Measurements from ENCODE around the gene METTL9. TPM values are rescaled to one million over a fixed set of nuclear protein-coding genes. Genes with fewer than 3 reads are reported as not detected.
"Not testable (repeated sequence)": the region's sequence is repeated elsewhere in the genome, so short reads cannot be mapped to it uniquely, and the experiment has no call there.

The METTL9 gene
- total and polyA plus RNA-seq, 2 donors, result 97.7 to 155 TPM

DNA sequence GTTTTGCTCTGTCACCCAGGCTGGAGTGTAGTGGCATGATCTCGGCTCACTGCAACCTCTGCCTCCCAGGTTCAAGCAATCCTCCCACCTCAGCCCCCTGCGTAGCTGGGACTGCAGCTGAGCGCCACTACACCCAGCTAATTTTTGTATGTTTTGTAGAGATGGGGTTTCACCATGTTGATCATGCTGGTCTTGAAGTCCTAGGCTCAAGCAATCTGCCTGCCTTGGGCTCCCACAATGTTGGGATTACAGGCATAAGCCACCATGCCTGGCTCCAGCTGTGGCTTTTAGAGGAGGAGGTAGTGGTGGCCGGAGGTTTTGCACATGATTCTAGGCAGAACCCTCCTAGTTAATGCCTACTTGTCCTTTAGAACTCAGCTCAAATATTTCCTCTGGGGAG lies 31.9 kb upstream of the METTL9 start:
- H3K36me3 ChIP-seq (ENCODE audit: control insufficient read depth in 2 of 2, insufficient read depth in 2 of 2, low read length in 1 of 2); H3K4me3 ChIP-seq (ENCODE audit: low read length in 2 of 2); H3K27ac ChIP-seq (ENCODE audit: low read depth in 1 of 2, low read length in 1 of 2); DNase-seq (ENCODE audit: low read depth in 6 of 9, low spot score in 9 of 9); H3K9me3 ChIP-seq (ENCODE audit: control insufficient read depth in 2 of 2, insufficient read depth in 1 of 2, low read length in 1 of 2); H3K4me1 ChIP-seq (ENCODE audit: control insufficient read depth in 2 of 2, insufficient read depth in 2 of 2, low read length in 2 of 2); H3K27me3 ChIP-seq (ENCODE audit: control insufficient read depth in 2 of 2, insufficient read depth in 1 of 2, low read length in 1 of 2): not testable (repeated sequence)
- WGBS, result 96% methylated on average over 4 of the region's 4 CpGs

GRCh38 chr16:21568502-21569189 lies 30.7 kb upstream of the METTL9 start:
- 98% methylated on average over 6 of the region's 6 CpGs for WGBS
- Histone ChIP-seq H3K36me3 (ENCODE audit: control insufficient read depth in 2 of 2, insufficient read depth in 2 of 2, low read length in 1 of 2) (no peaks in the 10 kb centered on the region), H3K9me3 (ENCODE audit: control insufficient read depth in 2 of 2, insufficient read depth in 1 of 2, low read length in 1 of 2) (no peaks in the 10 kb centered on the region), H3K4me3 (ENCODE audit: low read length in 2 of 2) (no peak overlapping the region), H3K27me3 (ENCODE audit: control insufficient read depth in 2 of 2, insufficient read depth in 1 of 2, low read length in 1 of 2) (no peaks in the 10 kb centered on the region), H3K27ac (ENCODE audit: low read depth in 1 of 2, low read length in 1 of 2) (no peak overlapping the region), H3K4me1 (ENCODE audit: control insufficient read depth in 2 of 2, insufficient read depth in 2 of 2, low read length in 2 of 2) (no peaks in the 10 kb centered on the region)
- DNase-seq (ENCODE audit: low read depth in 6 of 9, low spot score in 9 of 9), result no peak

GRCh38 chr16:21570676-21571017 lies 28.7 kb upstream of the METTL9 start:
- Histone ChIP-seq H3K27me3 (ENCODE audit: control insufficient read depth in 2 of 2, insufficient read depth in 1 of 2, low read length in 1 of 2) (no peaks in the 10 kb centered on the region), H3K9me3 (ENCODE audit: control insufficient read depth in 2 of 2, insufficient read depth in 1 of 2, low read length in 1 of 2) (no peaks in the 10 kb centered on the region), H3K36me3 (ENCODE audit: control insufficient read depth in 2 of 2, insufficient read depth in 2 of 2, low read length in 1 of 2) (no peaks in the 10 kb centered on the region), H3K27ac (ENCODE audit: low read depth in 1 of 2, low read length in 1 of 2) (no peak overlapping the region), H3K4me3 (ENCODE audit: low read length in 2 of 2) (no peak overlapping the region), H3K4me1 (ENCODE audit: control insufficient read depth in 2 of 2, insufficient read depth in 2 of 2, low read length in 2 of 2) (no peaks in the 10 kb centered on the region)
- 96% methylated on average over 4 of the region's 4 CpGs for WGBS
- DNase-seq (ENCODE audit: low read depth in 6 of 9, low spot score in 9 of 9), result no peak

DNA sequence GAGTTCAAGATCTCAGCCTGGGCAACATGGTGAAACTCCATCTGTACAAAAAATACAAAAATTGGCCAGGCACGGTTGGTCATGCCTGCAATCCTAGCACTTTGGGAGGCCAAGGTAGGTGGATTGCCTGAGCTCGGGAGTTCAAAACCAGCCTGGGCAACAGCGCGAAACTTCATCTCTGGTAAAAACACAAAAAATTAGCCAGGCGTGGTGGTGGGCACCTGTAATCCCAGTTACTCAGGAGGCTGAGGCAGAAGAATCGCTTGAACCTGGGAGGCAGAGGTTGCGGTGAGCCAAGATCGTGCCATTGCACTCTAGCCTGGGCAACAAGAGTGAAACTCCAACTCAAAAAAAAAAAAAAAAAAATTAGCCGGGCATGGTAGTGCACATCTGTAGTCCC lies 25.9 kb upstream of the METTL9 start:
- WGBS, result 99% methylated on average over 9 of the region's 9 CpGs
- not testable (repeated sequence) for H3K4me3 ChIP-seq (ENCODE audit: low read length in 2 of 2); H3K9me3 ChIP-seq (ENCODE audit: control insufficient read depth in 2 of 2, insufficient read depth in 1 of 2, low read length in 1 of 2); DNase-seq (ENCODE audit: low read depth in 6 of 9, low spot score in 9 of 9); H3K36me3 ChIP-seq (ENCODE audit: control insufficient read depth in 2 of 2, insufficient read depth in 2 of 2, low read length in 1 of 2); H3K27me3 ChIP-seq (ENCODE audit: control insufficient read depth in 2 of 2, insufficient read depth in 1 of 2, low read length in 1 of 2); H3K4me1 ChIP-seq (ENCODE audit: control insufficient read depth in 2 of 2, insufficient read depth in 2 of 2, low read length in 2 of 2); H3K27ac ChIP-seq (ENCODE audit: low read depth in 1 of 2, low read length in 1 of 2)

- WGBS, result 93% methylated on average over 4 of the region's 4 CpGs
- Histone ChIP-seq H3K27ac (ENCODE audit: low read depth in 1 of 2, low read length in 1 of 2) (no peak overlapping the region), H3K4me1 (ENCODE audit: control insufficient read depth in 2 of 2, insufficient read depth in 2 of 2, low read length in 2 of 2) (no peaks in the 10 kb centered on the region), H3K36me3 (ENCODE audit: control insufficient read depth in 2 of 2, insufficient read depth in 2 of 2, low read length in 1 of 2) (no peaks in the 10 kb centered on the region), H3K4me3 (ENCODE audit: low read length in 2 of 2) (no peak overlapping the region), H3K27me3 (ENCODE audit: control insufficient read depth in 2 of 2, insufficient read depth in 1 of 2, low read length in 1 of 2) (no peaks in the 10 kb centered on the region), H3K9me3 (ENCODE audit: control insufficient read depth in 2 of 2, insufficient read depth in 1 of 2, low read length in 1 of 2) (no peaks in the 10 kb centered on the region)
- no peak for DNase-seq (ENCODE audit: low read depth in 6 of 9, low spot score in 9 of 9)
Measured at GRCh38 chr16:21574372-21574771, 25.0 kb upstream of the METTL9 start.

DNA sequence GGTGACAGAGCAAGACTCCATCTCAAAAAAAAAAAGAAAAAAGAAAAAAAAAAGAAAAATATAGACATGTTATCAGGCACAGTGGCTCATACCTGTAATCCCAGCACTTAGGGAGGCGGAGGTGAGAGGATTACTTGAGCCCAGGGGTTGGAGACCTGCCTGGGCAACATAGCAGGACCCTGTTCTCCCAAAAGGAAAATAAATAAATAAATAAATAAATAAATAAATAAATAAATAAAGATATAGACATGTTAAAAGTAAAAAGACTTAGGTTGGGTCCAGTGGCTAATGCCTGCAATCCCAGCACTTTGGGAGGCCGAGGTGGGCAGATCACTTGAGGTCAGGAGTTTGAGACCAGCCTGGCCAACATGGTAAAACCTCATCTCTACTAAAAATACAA lies 23.1 kb upstream of the METTL9 start:
- WGBS, result 94% methylated on average over 2 of the region's 2 CpGs
- H3K4me3 ChIP-seq (ENCODE audit: low read length in 2 of 2); DNase-seq (ENCODE audit: low read depth in 6 of 9, low spot score in 9 of 9); H3K4me1 ChIP-seq (ENCODE audit: control insufficient read depth in 2 of 2, insufficient read depth in 2 of 2, low read length in 2 of 2); H3K27me3 ChIP-seq (ENCODE audit: control insufficient read depth in 2 of 2, insufficient read depth in 1 of 2, low read length in 1 of 2); H3K36me3 ChIP-seq (ENCODE audit: control insufficient read depth in 2 of 2, insufficient read depth in 2 of 2, low read length in 1 of 2); H3K9me3 ChIP-seq (ENCODE audit: control insufficient read depth in 2 of 2, insufficient read depth in 1 of 2, low read length in 1 of 2); H3K27ac ChIP-seq (ENCODE audit: low read depth in 1 of 2, low read length in 1 of 2): not testable (repeated sequence)

GRCh38 chr16:21577487-21577886 lies 21.9 kb upstream of the METTL9 start:
- H3K9me3 ChIP-seq (ENCODE audit: control insufficient read depth in 2 of 2, insufficient read depth in 1 of 2, low read length in 1 of 2); H3K36me3 ChIP-seq (ENCODE audit: control insufficient read depth in 2 of 2, insufficient read depth in 2 of 2, low read length in 1 of 2); H3K27me3 ChIP-seq (ENCODE audit: control insufficient read depth in 2 of 2, insufficient read depth in 1 of 2, low read length in 1 of 2); H3K27ac ChIP-seq (ENCODE audit: low read depth in 1 of 2, low read length in 1 of 2); DNase-seq (ENCODE audit: low read depth in 6 of 9, low spot score in 9 of 9); H3K4me3 ChIP-seq (ENCODE audit: low read length in 2 of 2); H3K4me1 ChIP-seq (ENCODE audit: control insufficient read depth in 2 of 2, insufficient read depth in 2 of 2, low read length in 2 of 2): not testable (repeated sequence)
- 95% methylated on average over 2 of the region's 2 CpGs for WGBS

DNA sequence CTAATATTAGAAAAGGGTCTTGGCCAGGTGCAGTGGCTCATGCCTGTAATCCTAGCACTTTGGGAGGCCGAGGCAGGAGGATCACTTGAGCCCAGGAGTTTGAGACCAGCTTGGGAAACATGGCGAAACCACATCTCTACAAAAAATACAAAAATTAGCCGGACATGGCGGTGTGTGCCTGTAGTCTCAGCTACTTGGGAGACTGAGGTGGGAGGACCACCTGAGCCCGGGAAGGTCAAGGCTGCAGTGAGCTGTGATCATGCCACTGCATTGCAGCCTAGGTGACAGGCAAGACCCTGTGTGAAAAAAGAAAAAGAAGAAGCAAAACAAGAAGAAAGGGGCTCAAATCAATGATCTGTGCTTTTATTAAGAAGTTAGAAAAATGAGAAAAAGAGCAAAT lies 21.1 kb upstream of the METTL9 start:
- 96% methylated on average over 5 of the region's 5 CpGs for WGBS
- not testable (repeated sequence) for H3K4me3 ChIP-seq (ENCODE audit: low read length in 2 of 2); H3K27ac ChIP-seq (ENCODE audit: low read depth in 1 of 2, low read length in 1 of 2); H3K4me1 ChIP-seq (ENCODE audit: control insufficient read depth in 2 of 2, insufficient read depth in 2 of 2, low read length in 2 of 2); H3K9me3 ChIP-seq (ENCODE audit: control insufficient read depth in 2 of 2, insufficient read depth in 1 of 2, low read length in 1 of 2); H3K27me3 ChIP-seq (ENCODE audit: control insufficient read depth in 2 of 2, insufficient read depth in 1 of 2, low read length in 1 of 2); H3K36me3 ChIP-seq (ENCODE audit: control insufficient read depth in 2 of 2, insufficient read depth in 2 of 2, low read length in 1 of 2); DNase-seq (ENCODE audit: low read depth in 6 of 9, low spot score in 9 of 9)

- 98% methylated on average over 6 of the region's 6 CpGs for WGBS
- H3K4me1 ChIP-seq (ENCODE audit: control insufficient read depth in 2 of 2, insufficient read depth in 2 of 2, low read length in 2 of 2); H3K4me3 ChIP-seq (ENCODE audit: low read length in 2 of 2); DNase-seq (ENCODE audit: low read depth in 6 of 9, low spot score in 9 of 9); H3K27ac ChIP-seq (ENCODE audit: low read depth in 1 of 2, low read length in 1 of 2); H3K36me3 ChIP-seq (ENCODE audit: control insufficient read depth in 2 of 2, insufficient read depth in 2 of 2, low read length in 1 of 2); H3K9me3 ChIP-seq (ENCODE audit: control insufficient read depth in 2 of 2, insufficient read depth in 1 of 2, low read length in 1 of 2); H3K27me3 ChIP-seq (ENCODE audit: control insufficient read depth in 2 of 2, insufficient read depth in 1 of 2, low read length in 1 of 2): not testable (repeated sequence)
Measured at GRCh38 chr16:21580131-21580530, 19.2 kb upstream of the METTL9 start.

- Histone ChIP-seq H3K36me3 (ENCODE audit: control insufficient read depth in 2 of 2, insufficient read depth in 2 of 2, low read length in 1 of 2) (no peaks in the 10 kb centered on the region), H3K9me3 (ENCODE audit: control insufficient read depth in 2 of 2, insufficient read depth in 1 of 2, low read length in 1 of 2) (no peaks in the 10 kb centered on the region), H3K27ac (ENCODE audit: low read depth in 1 of 2, low read length in 1 of 2) (no peak overlapping the region), H3K27me3 (ENCODE audit: control insufficient read depth in 2 of 2, insufficient read depth in 1 of 2, low read length in 1 of 2) (no peaks in the 10 kb centered on the region), H3K4me3 (ENCODE audit: low read length in 2 of 2) (no peak overlapping the region), H3K4me1 (ENCODE audit: control insufficient read depth in 2 of 2, insufficient read depth in 2 of 2, low read length in 2 of 2) (no peaks in the 10 kb centered on the region)
- WGBS, result 94% methylated on average over 2 of the region's 2 CpGs
- no peak for DNase-seq (ENCODE audit: low read depth in 6 of 9, low spot score in 9 of 9)
Measured at GRCh38 chr16:21580807-21581206, 18.6 kb upstream of the METTL9 start.

Measured in thymus (tissue), 11 donors.